Right lobe of liver (tissue), 6 donors: ENCODE data around the gene DYSF. TPM values are rescaled to one million over a fixed set of nuclear protein-coding genes. Genes with fewer than 3 reads are reported as not detected.

ENCODE experiments used
- ATAC-seq, 4 donors: fragments of 200-7000 bp; cut with Tn5 transposase; one replicate each; pipeline ENCODE4 v1.9.1; 2020; ENCODE audit warnings: mild to moderate bottlenecking in 4 of 4, moderate library complexity in 4 of 4
- DNase-seq, 3 donors: peaks; one replicate each; pipeline ENCODE4 v3.0.0-alpha.2; 2020
- H3K27ac ChIP-seq, 3 donors: fragments of 200-600 bp; one replicate each; pipeline ENCODE4 v1.8.0; 2022
- H3K27me3 ChIP-seq, 2 donors: fragments of 200-600 bp; one replicate each; pipeline ENCODE4 v1.8.0; 2022
- H3K36me3 ChIP-seq, 4 donors: fragments of 200-600 bp; sonication (generic) in 1 of 4; one replicate each; pipeline versions ENCODE4 v1.5.1 to v1.8.0; 2017 to 2022; ENCODE audit warnings: control low read depth in 1 of 4
- H3K4me1 ChIP-seq, 4 donors: fragments of 200-600 bp; sonication (generic) in 1 of 4; one replicate each; pipeline versions ENCODE4 v1.5.1 to v1.8.0; 2017 to 2022; ENCODE audit warnings: control low read depth in 1 of 4
- H3K4me3 ChIP-seq, 3 donors: fragments of 200-600 bp; one replicate each; pipeline ENCODE4 v1.8.0; 2022
- H3K9me3 ChIP-seq, 4 donors: fragments of 200-600 bp; sonication (generic) in 1 of 4; one replicate each; pipeline versions ENCODE4 v1.5.1 to v1.8.0; 2017 to 2022; ENCODE audit warnings: control low read depth in 1 of 4
- CTCF ChIP-seq, 4 donors: fragments of 200-600 bp in 3 of 4; fragments of 450-650 bp in 1 of 4; IDR thresholded peaks; one replicate each; pipeline versions ENCODE4 v1.5.1 to v1.8.0; 2016 to 2022; ENCODE audit warnings: antibody characterized with exemption in 4 of 4, mild to moderate bottlenecking in 2 of 4
- POLR2A ChIP-seq: fragments of 450-650 bp; IDR thresholded peaks from one replicate; pipeline ENCODE4 v1.6.1; 2017; ENCODE audit warnings: antibody characterized with exemption, mild to moderate bottlenecking
- WGBS: methylation state at CpG from one replicate; pipeline ENCODE4 v1.1.6; 2018; ENCODE audit warnings: low coverage, low lambda C conversion rate; ENCODE audit not compliant: insufficient coverage; ENCODE audit errors: missing lambda C conversion rate; 5-methylcytosine and 5-hydroxymethylcytosine counted together
- intact Hi-C, 2 donors: fragments of 100-400 bp; cut with DNase I; formaldehyde crosslinking; loops; one replicate each; pipeline versions ENCODE4 v1.11.2 to v1.14.1; 2022
- total RNA-seq, 6 experiments: library from RNA; depleted of rRNA in 2 of 6; stranded (reverse); fragments of >200 nt in 2 of 6; fragmentation: NEBNext Ultra II Directional in 3 of 6; extraction: Animal tissue kit (Norgen Biotek cat#: 25700) in 3 of 6; gene quantifications; one replicate each; pipeline versions ENCODE4 v1.1.0 to v1.2.4, GENCODE V29; 2016 to 2023
- donor health status: DM: no; HTN: yes; CAD: no.
- donor health status: DM: no; HTN: no; CAD: no.
- donor health status: DM: no; HTN: no; CAD: no.
- donor health status: DM: no; HTN: yes; CAD: no.
- donor health status: DM: no; HTN: yes; CAD: no.

Gene DYSF
- total RNA-seq, 6 experiments from 2014 or later = 21.8 to 55.0 (median 32.9) TPM

- Histone ChIP-seq H3K27me3 (no peaks in the 10 kb centered on the region), H3K36me3 (no peaks in the 10 kb centered on the region), H3K9me3 (no peaks in the 10 kb centered on the region), H3K4me1 (peaks cover 0 to 9% (median 0%) of the 10 kb centered on the region in 4 donors), H3K4me3 (no peak overlapping the region), H3K27ac (no peak overlapping the region)
- intact Hi-C loops = no loop called here
- no peak for TF ChIP-seq CTCF (IDR thresholded peaks at IDR 0.05)
- no peak for TF ChIP-seq POLR2A
- ATAC-seq (no peak), DNase-seq (no peak)
- 72% methylated on average over 4 of the region's 6 CpGs for WGBS
Measured at GRCh38 chr2:71478806-71479205, 25.4 kb downstream of the DYSF start.

DNA sequence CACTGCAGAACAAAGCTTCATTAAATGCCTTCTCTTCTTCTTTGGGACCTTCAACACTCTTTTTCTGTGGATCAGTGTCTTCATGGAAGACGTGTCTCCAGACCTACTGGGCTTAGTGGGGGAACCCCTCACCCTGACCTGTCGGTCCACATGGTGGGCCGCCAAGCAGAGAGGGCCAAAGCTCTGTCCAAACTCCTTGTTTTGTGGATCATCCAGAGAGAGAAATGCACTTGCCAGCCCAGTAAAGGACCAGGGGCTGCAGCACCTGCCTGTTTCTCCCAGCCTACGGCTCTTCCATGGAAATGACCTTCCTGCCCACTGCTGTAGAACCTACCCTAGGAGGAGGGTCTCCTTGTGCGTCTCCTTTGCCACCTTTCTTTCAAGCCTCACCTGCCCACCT lies 25.9 kb downstream of the DYSF start:
- TF ChIP-seq CTCF (IDR thresholded peaks at IDR 0.05) (no peak), POLR2A (no peak)
- no peaks in the 10 kb centered on the region for H3K9me3 ChIP-seq
- H3K4me3 ChIP-seq = no peak overlapping the region
- H3K27ac ChIP-seq = no peak overlapping the region
- no peaks in the 10 kb centered on the region for H3K36me3 ChIP-seq
- DNase-seq = no peak
- H3K4me1 ChIP-seq = peaks cover 0 to 9% (median 0%) of the 10 kb centered on the region in 4 donors
- no peaks in the 10 kb centered on the region for H3K27me3 ChIP-seq
- ATAC-seq = no peak
- WGBS = 81% methylated on average over 5 of the region's 5 CpGs
- intact Hi-C loops = no loop called here

- no CpG with 5 or more reads among the region's 4 CpGs for WGBS
- no peak for ATAC-seq
- TF ChIP-seq CTCF (IDR thresholded peaks at IDR 0.05) (no peak), POLR2A (no peak)
- H3K9me3 ChIP-seq = no peaks in the 10 kb centered on the region
- intact Hi-C loops = no loop called here
- H3K4me1 ChIP-seq = peaks cover 0 to 9% (median 0%) of the 10 kb centered on the region in 4 donors
- no peaks in the 10 kb centered on the region for H3K27me3 ChIP-seq
- no peak overlapping the region for H3K4me3 ChIP-seq
- H3K27ac ChIP-seq = no peak overlapping the region
- H3K36me3 ChIP-seq = no peaks in the 10 kb centered on the region
- no peak for DNase-seq
Measured at GRCh38 chr2:71481111-71481510, 27.8 kb downstream of the DYSF start.

DNA sequence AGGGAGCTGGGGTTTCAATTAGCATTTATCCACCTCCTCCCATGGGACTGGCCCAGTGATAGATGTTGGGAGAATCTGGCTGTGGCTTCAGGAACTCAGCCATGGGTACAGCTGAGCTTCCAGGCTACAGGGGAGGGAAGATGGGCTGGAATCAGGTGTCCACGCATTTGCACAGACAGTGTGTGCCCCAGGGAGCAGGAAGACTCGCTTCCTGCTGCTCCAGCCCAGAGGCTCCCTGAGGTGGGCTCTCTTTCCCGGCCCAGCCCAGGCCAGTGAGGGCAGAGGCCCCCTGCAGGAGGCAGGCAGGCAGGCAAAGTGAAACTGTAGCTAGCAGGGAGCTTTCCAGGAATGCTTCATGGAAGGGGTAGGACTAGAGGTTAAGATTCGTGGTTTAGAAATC lies 28.7 kb downstream of the DYSF start:
- no peak overlapping the region for H3K4me3 ChIP-seq
- ATAC-seq (no peak), DNase-seq (no peak)
- H3K36me3 ChIP-seq = no peaks in the 10 kb centered on the region
- H3K27me3 ChIP-seq = no peaks in the 10 kb centered on the region
- TF ChIP-seq POLR2A = no peak
- TF ChIP-seq CTCF (IDR thresholded peaks at IDR 0.05) = no peak
- intact Hi-C loops = no loop called here
- no peak overlapping the region for H3K27ac ChIP-seq
- H3K4me1 ChIP-seq = peaks cover 0 to 7% (median 0%) of the 10 kb centered on the region in 4 donors
- 67% methylated on average over 1 of the region's 4 CpGs for WGBS
- no peaks in the 10 kb centered on the region for H3K9me3 ChIP-seq

DNA sequence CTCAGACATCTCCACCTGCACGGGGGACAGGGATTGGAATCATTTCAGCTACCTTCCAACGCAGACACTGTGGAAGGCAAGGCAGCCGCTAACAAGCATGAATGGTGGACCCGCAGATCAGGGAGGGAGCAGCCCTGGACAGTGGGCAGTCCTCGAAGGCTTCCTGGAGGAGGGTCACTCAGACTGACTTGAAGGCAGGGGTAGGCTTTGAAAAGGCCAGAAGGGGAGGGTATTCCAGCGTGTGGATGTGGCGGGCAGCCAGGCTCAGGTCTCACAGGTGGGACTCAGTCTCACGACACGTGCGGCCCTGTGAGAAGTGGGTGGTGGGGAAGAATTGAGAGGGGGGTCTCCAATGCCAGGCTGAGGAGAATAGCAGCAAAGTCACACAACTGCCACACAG lies 29.9 kb downstream of the DYSF start:
- Histone ChIP-seq H3K9me3 (no peaks in the 10 kb centered on the region), H3K4me1 (no peaks in the 10 kb centered on the region), H3K4me3 (no peak overlapping the region), H3K36me3 (no peaks in the 10 kb centered on the region), H3K27ac (peak overlapping the region in 1 of 3 donors; percentile 47), H3K27me3 (no peaks in the 10 kb centered on the region)
- DNase-seq (no peak), ATAC-seq (no peak)
- TF ChIP-seq POLR2A (no peak), CTCF (IDR thresholded peaks at IDR 0.05) (no peak)
- intact Hi-C loops = no loop called here
- WGBS = 80% methylated on average over 4 of the region's 10 CpGs
